Upper lobe of right lung (tissue), 1 donor: Measurements from ENCODE around the gene SALL1. TPM values are rescaled to one million over a fixed set of nuclear protein-coding genes. Genes with fewer than 3 reads are reported as not detected.

Experiments
- ATAC-seq: fragments of 200-7000 bp; cut with Tn5 transposase; one replicate; pipeline ENCODE4 v1.9.1; 2020; ENCODE audit warnings: mild to moderate bottlenecking, moderate library complexity
- DNase-seq: peaks from one replicate; pipeline ENCODE4 v3.0.0-alpha.2; 2020
- H3K27ac ChIP-seq: fragments of 200-600 bp; one replicate; pipeline ENCODE4 v1.8.0; 2022
- H3K27me3 ChIP-seq: fragments of 200-600 bp; one replicate; pipeline ENCODE4 v1.8.0; 2022; ENCODE audit warnings: mild to moderate bottlenecking
- H3K36me3 ChIP-seq: fragments of 200-600 bp; one replicate; pipeline ENCODE4 v1.8.0; 2022
- H3K4me1 ChIP-seq: fragments of 200-600 bp; one replicate; pipeline ENCODE4 v1.8.0; 2022
- H3K4me3 ChIP-seq: fragments of 200-600 bp; one replicate; pipeline ENCODE4 v1.8.0; 2022; ENCODE audit warnings: mild to moderate bottlenecking
- H3K9me3 ChIP-seq: fragments of 200-600 bp; one replicate; pipeline ENCODE4 v1.8.0; 2022
- intact Hi-C: fragments of 100-400 bp; cut with DNase I; formaldehyde crosslinking; loops from one replicate; pipeline ENCODE4 v1.11.0; 2022
- total RNA-seq: library from RNA; stranded (reverse); fragmentation: NEBNext Ultra II Directional; extraction: Animal tissue kit (Norgen Biotek cat#: 25700); gene quantifications from one replicate; pipeline ENCODE4 v1.2.1, GENCODE V29; 2021
- TF ChIP-seq, protein P1 (sequence below): fragments of 200-600 bp; IDR thresholded peaks from one replicate; pipeline ENCODE4 v1.8.0; 2022; ENCODE audit warnings: antibody characterized with exemption
- donor health status: DM: no; HTN: yes; CAD: no; lungs with severe emphysema.

Gene SALL1
- total RNA-seq, 1 donor from 2014 or later, result not detected

- no peaks in the 10 kb centered on the region for H3K36me3 ChIP-seq
- TF ChIP-seq, protein P1, sequence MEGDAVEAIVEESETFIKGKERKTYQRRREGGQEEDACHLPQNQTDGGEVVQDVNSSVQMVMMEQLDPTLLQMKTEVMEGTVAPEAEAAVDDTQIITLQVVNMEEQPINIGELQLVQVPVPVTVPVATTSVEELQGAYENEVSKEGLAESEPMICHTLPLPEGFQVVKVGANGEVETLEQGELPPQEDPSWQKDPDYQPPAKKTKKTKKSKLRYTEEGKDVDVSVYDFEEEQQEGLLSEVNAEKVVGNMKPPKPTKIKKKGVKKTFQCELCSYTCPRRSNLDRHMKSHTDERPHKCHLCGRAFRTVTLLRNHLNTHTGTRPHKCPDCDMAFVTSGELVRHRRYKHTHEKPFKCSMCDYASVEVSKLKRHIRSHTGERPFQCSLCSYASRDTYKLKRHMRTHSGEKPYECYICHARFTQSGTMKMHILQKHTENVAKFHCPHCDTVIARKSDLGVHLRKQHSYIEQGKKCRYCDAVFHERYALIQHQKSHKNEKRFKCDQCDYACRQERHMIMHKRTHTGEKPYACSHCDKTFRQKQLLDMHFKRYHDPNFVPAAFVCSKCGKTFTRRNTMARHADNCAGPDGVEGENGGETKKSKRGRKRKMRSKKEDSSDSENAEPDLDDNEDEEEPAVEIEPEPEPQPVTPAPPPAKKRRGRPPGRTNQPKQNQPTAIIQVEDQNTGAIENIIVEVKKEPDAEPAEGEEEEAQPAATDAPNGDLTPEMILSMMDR, result no peak
- intact Hi-C loops, result no loop called here
- no peaks in the 10 kb centered on the region for H3K4me1 ChIP-seq
- peaks cover 26% of the 10 kb centered on the region for H3K27me3 ChIP-seq
- no peak for ATAC-seq
- no peak overlapping the region for H3K4me3 ChIP-seq
- no peaks in the 10 kb centered on the region for H3K9me3 ChIP-seq
- no peak for DNase-seq
- H3K27ac ChIP-seq, result no peak overlapping the region
These were observed 11.5 kb downstream of the SALL1 start for GRCh38 chr16:51139568-51139967.

GRCh38 chr16:51138178-51138577 lies 12.9 kb downstream of the SALL1 start:
- H3K9me3 ChIP-seq, result no peaks in the 10 kb centered on the region
- H3K27ac ChIP-seq, result no peak overlapping the region
- H3K4me1 ChIP-seq, result no peaks in the 10 kb centered on the region
- TF ChIP-seq, protein P1, result no peak
- no peak overlapping the region for H3K4me3 ChIP-seq
- H3K27me3 ChIP-seq, result peaks cover 31% of the 10 kb centered on the region
- ATAC-seq (no peak), DNase-seq (no peak)
- H3K36me3 ChIP-seq, result no peaks in the 10 kb centered on the region
- intact Hi-C loops, result no loop called here

- DNase-seq (no peak), ATAC-seq (no peak)
- no peaks in the 10 kb centered on the region for H3K9me3 ChIP-seq
- H3K27me3 ChIP-seq, result peaks cover 34% of the 10 kb centered on the region
- intact Hi-C loops, result no loop called here
- H3K27ac ChIP-seq, result no peak overlapping the region
- no peak overlapping the region for H3K4me3 ChIP-seq
- TF ChIP-seq, protein P1, result no peak
- H3K4me1 ChIP-seq, result no peaks in the 10 kb centered on the region
- no peaks in the 10 kb centered on the region for H3K36me3 ChIP-seq
These were observed 14.0 kb downstream of the SALL1 start for GRCh38 chr16:51137097-51137496.

- H3K27me3 ChIP-seq, result peaks cover 44% of the 10 kb centered on the region
- no peak overlapping the region for H3K27ac ChIP-seq
- H3K36me3 ChIP-seq, result no peaks in the 10 kb centered on the region
- TF ChIP-seq, protein P1, result no peak
- H3K4me3 ChIP-seq, result no peak overlapping the region
- intact Hi-C loops, result no loop called here
- H3K4me1 ChIP-seq, result no peaks in the 10 kb centered on the region
- H3K9me3 ChIP-seq, result no peaks in the 10 kb centered on the region
- DNase-seq (no peak), ATAC-seq (no peak)
These were observed 16.2 kb downstream of the SALL1 start for GRCh38 chr16:51134876-51135275.

GRCh38 chr16:51134269-51134812 lies 16.7 kb downstream of the SALL1 start:
- intact Hi-C loops, result no loop called here
- H3K4me3 ChIP-seq, result no peak overlapping the region
- H3K27ac ChIP-seq, result no peak overlapping the region
- DNase-seq, result no peak
- peaks cover 44% of the 10 kb centered on the region for H3K27me3 ChIP-seq
- no peaks in the 10 kb centered on the region for H3K36me3 ChIP-seq
- no peaks in the 10 kb centered on the region for H3K4me1 ChIP-seq
- H3K9me3 ChIP-seq, result no peaks in the 10 kb centered on the region
- no peak for ATAC-seq
- TF ChIP-seq, protein P1, result no peak

DNA sequence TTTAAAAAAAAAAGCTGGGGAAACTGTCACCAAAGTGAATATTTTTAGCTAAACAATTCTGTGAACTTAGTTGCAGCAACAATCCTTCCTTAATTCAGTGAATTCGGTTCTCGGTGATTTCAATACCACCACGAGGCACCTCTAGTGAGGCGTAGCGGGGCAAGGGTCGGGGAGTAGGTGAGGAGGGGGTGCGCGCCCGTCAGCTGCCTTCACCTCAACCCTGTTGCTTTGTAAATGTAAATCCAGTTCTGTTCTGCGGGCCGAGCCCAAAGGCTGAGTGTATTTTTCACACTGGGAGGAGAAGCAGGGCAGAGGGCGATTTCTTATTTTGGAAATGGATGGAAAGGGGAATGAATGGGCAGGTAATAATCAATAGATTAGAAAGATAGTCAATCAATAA lies 17.4 kb downstream of the SALL1 start:
- ATAC-seq (no peak), DNase-seq (no peak)
- no peaks in the 10 kb centered on the region for H3K4me1 ChIP-seq
- no peak overlapping the region for H3K4me3 ChIP-seq
- H3K9me3 ChIP-seq, result no peaks in the 10 kb centered on the region
- H3K27me3 ChIP-seq, result peaks cover 44% of the 10 kb centered on the region
- no peaks in the 10 kb centered on the region for H3K36me3 ChIP-seq
- TF ChIP-seq, protein P1, result no peak
- intact Hi-C loops, result no loop called here
- H3K27ac ChIP-seq, result no peak overlapping the region
